IMR-90 (cell line): ENCODE measurements around the gene NEK4. TPM values are rescaled to one million over a fixed set of nuclear protein-coding genes. Genes with fewer than 3 reads are reported as not detected.

Source experiments
- ATAC-seq: fragments of 200-7000 bp; cut with Tn5 transposase; 2 replicates; pipeline ENCODE4 v1.9.1; 2020; ENCODE audit warnings: low read depth, mild to moderate bottlenecking, moderate library complexity
- BruUV-seq: library from RNA; stranded (reverse); fragments of 400-500 nt; replicated peaks from 2 replicates; lab custom pipeline; 2021; lab: Mats Ljungman, UMichigan
- CTCF ChIA-PET: fragments of 300-600 bp; formaldehyde crosslinking; extraction: SDS; loops from one replicate; lab custom pipeline; 2021; ENCODE audit warnings: antibody characterized with exemption; lab: Yijun Ruan, JAX
- POLR2A ChIA-PET: fragments of 300-600 bp; sonication (Branson Sonifier 250); formaldehyde crosslinking; loops from one replicate; lab custom pipeline; 2022; ENCODE audit warnings: antibody characterized with exemption; ENCODE audit not compliant: unreplicated experiment; lab: Charles Lee
- DNase-seq: peaks from one replicate; pipeline ENCODE4 v3.0.0; 2013
- H2AFZ ChIP-seq: replicated peaks from 2 replicates; pipeline ENCODE3; 2013; ENCODE audit warnings: low read length, mild to moderate bottlenecking; ENCODE audit not compliant: poor library complexity
- H2AK5ac ChIP-seq: 2 replicates; pipeline ENCODE4 v1.6.1; 2013; ENCODE audit warnings: low read depth, low read length, inconsistent platforms
- H2AK9ac ChIP-seq: replicated peaks from 2 replicates; pipeline ENCODE3; 2013; ENCODE audit warnings: mild to moderate bottlenecking, low read depth, low read length, moderate library complexity; ENCODE audit not compliant: poor library complexity
- H2BK120ac ChIP-seq: 2 replicates; pipeline ENCODE4 v1.6.1; 2013; ENCODE audit warnings: low read depth, low read length, inconsistent platforms
- H2BK15ac ChIP-seq: 3 replicates; pipeline ENCODE4 v1.6.1; 2013; ENCODE audit warnings: low read depth, low read length, inconsistent platforms
- H2BK20ac ChIP-seq: 2 replicates; pipeline ENCODE4 v1.6.1; 2013; ENCODE audit warnings: low read depth, mild to moderate bottlenecking, inconsistent platforms, low read length, moderate library complexity
- H2BK5ac ChIP-seq: 2 replicates; pipeline ENCODE4 v1.6.1; 2013; ENCODE audit warnings: mild to moderate bottlenecking, low read depth, low read length, inconsistent platforms; ENCODE audit not compliant: poor library complexity, severe bottlenecking
- H3K14ac ChIP-seq: replicated peaks from 2 replicates; pipeline ENCODE4 v1.6.1; 2013; ENCODE audit warnings: low read depth, low read length, inconsistent platforms
- H3K18ac ChIP-seq: 2 replicates; pipeline ENCODE4 v1.6.1; 2013; ENCODE audit warnings: low read depth, low read length, control low read depth
- H3K23ac ChIP-seq: 2 replicates; pipeline ENCODE4 v1.6.1; 2013; ENCODE audit warnings: low read depth, low read length, inconsistent platforms
- H3K27ac ChIP-seq: 2 replicates; pipeline ENCODE4 v1.5.1; 2013; ENCODE audit warnings: mild to moderate bottlenecking, control low read depth, low read length; ENCODE audit not compliant: insufficient read depth
- H3K27me3 ChIP-seq: 2 replicates; pipeline ENCODE4 v1.6.1; 2013; ENCODE audit warnings: low read length; ENCODE audit not compliant: control insufficient read depth, insufficient read depth
- H3K36me3 ChIP-seq: 2 replicates; pipeline ENCODE4 v1.6.1; 2013; ENCODE audit warnings: low read length, mixed read lengths; ENCODE audit not compliant: control insufficient read depth, insufficient read depth
- H3K4ac ChIP-seq: 2 replicates; pipeline ENCODE4 v1.6.1; 2013; ENCODE audit warnings: low read depth, low read length, inconsistent platforms
- H3K4me1 ChIP-seq: 2 replicates; pipeline ENCODE4 v1.6.1; 2013; ENCODE audit warnings: low read length, mixed read lengths; ENCODE audit not compliant: control insufficient read depth, insufficient read depth
- H3K4me2 ChIP-seq: 2 replicates; pipeline ENCODE4 v1.6.1; 2013; ENCODE audit warnings: low read depth, mild to moderate bottlenecking, control low read depth, low read length, moderate library complexity
- H3K4me3 ChIP-seq: 2 replicates; pipeline ENCODE4 v1.5.1; 2013; ENCODE audit warnings: low read depth, mild to moderate bottlenecking, control low read depth, low read length, moderate library complexity; ENCODE audit not compliant: insufficient read depth
- H3K56ac ChIP-seq: 2 replicates; pipeline ENCODE4 v1.6.1; 2013; ENCODE audit warnings: low read length, inconsistent platforms; ENCODE audit not compliant: insufficient read depth; ENCODE audit errors: extremely low read depth
- H3K79me1 ChIP-seq, 2 experiments: 2 replicates each; pipeline ENCODE4 v1.6.1; 2013; ENCODE audit warnings: low read length in 2 of 2, inconsistent platforms in 1 of 2, low read depth in 1 of 2
- H3K9ac ChIP-seq: 2 replicates; pipeline ENCODE4 v1.6.1; 2013; ENCODE audit warnings: low read depth, low read length, control low read depth
- H3K9me1 ChIP-seq: 2 replicates; pipeline ENCODE4 v1.6.1; 2013; ENCODE audit warnings: low read length, inconsistent platforms; ENCODE audit not compliant: insufficient read depth
- H3K9me3 ChIP-seq: 2 replicates; pipeline ENCODE4 v1.6.1; 2013; ENCODE audit warnings: low read length; ENCODE audit not compliant: control insufficient read depth, insufficient read depth
- H4K20me1 ChIP-seq: 2 replicates; pipeline ENCODE4 v1.6.1; 2013; ENCODE audit warnings: low read length, inconsistent platforms; ENCODE audit not compliant: insufficient read depth
- H4K5ac ChIP-seq: 2 replicates; pipeline ENCODE4 v1.6.1; 2013; ENCODE audit warnings: mild to moderate bottlenecking, low read depth, low read length, control low read depth
- H4K8ac ChIP-seq, 2 experiments: 2 replicates each; pipeline ENCODE4 v1.6.1; 2013; ENCODE audit warnings: low read depth in 2 of 2, low read length in 2 of 2, control low read depth in 1 of 2, inconsistent platforms in 1 of 2
- H4K91ac ChIP-seq: 2 replicates; pipeline ENCODE4 v1.6.1; 2013; ENCODE audit warnings: low read depth, low read length, inconsistent platforms; ENCODE audit not compliant: insufficient read depth
- MAFK ChIP-seq: IDR thresholded peaks from 2 replicates; pipeline ENCODE4 v1.6.1; 2012; ENCODE audit warnings: low read depth, low read length, improper control_type of control experiment
- POLR2A ChIP-seq: IDR thresholded peaks from 2 replicates; pipeline ENCODE4 v1.6.1; 2012; ENCODE audit warnings: mild to moderate bottlenecking, low read depth, low read length
- WGBS, 2 experiments: methylation state at CpG; one replicate each; pipeline versions ENCODE4 v1.1.5 to v1.1.7; 2013; ENCODE audit warnings: missing lambda C conversion rate in 2 of 2; ENCODE audit not compliant: insufficient read length in 1 of 2; ENCODE audit errors: extremely low coverage in 2 of 2; 5-methylcytosine and 5-hydroxymethylcytosine counted together
- dilution Hi-C: fragments of 300-500 bp; cut with HindIII; formaldehyde crosslinking; loops from one replicate; pipeline ENCODE4 v1.14.3; 2018; ENCODE audit warnings: low sequenced_read_pairs; ENCODE audit not compliant: unreplicated experiment
- in situ Hi-C: fragments of 300-500 bp; cut with MboI; formaldehyde crosslinking; loops from 3 replicates; pipeline ENCODE4 v1.14.3; 2019; ENCODE audit warnings: low sequenced_read_pairs, inconsistent platforms, mixed read lengths
- intact Hi-C: fragments of 100-400 bp; cut with micrococcal nuclease; formaldehyde crosslinking; loops from 2 replicates; pipeline ENCODE4 v1.10.0; 2022
- polyA plus RNA-seq, 3 experiments: library from polyadenylated mRNA; depleted of rRNA; stranded (reverse); fragments of >200 nt; gene quantifications; 2 replicates each; pipeline ENCODE4 v1.2.3, GENCODE V29; 2012; ENCODE audit warnings: low replicate concordance in 1 of 3
- total RNA-seq: library from RNA; depleted of rRNA; stranded (reverse); fragments of >200 nt; gene quantifications from 2 replicates; pipeline ENCODE4 v1.2.3, GENCODE V29; 2012

Gene NEK4
- total and polyA plus RNA-seq, 2 of the 4 experiments (the other 2 are of a cell fraction), result 10.3 to 24.7 TPM

DNA sequence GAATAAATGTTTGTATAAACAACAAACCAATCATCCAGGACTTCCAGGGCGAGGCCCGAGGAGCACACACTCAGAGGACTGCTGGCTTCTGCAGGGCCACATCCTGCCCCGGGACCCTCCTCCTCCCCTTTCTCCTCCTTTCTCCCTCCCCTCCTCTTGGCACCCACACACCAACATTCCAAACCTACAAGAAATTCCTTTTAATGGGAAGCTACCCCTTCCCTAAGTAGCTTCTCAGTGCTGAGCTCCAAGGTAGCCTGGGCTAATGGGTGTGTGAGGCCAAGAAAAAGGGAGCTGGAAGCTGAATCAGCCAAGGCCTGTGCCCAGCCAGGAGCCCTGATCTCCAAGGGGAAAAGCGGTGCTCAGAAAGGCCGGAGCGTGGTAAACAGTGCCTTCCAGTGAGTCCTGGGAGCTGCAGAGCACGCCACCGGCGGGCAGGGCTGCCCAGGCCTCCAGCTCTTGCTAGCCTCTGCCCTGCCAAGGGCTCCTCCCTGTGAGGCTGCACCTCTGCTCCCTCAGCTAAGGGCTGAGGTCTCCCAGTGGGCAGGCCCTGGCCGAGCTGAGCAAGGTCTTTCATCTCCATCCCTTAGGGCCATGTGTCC is 27.7 kb upstream of the NEK4 start:
- no peak overlapping the region; the same call in 1 of the 2 replicates for H3K23ac ChIP-seq
- H3K36me3 ChIP-seq, result no peaks in the 10 kb centered on the region
- H3K4me1 ChIP-seq, result peaks cover 5% of the 10 kb centered on the region; the same call in 1 of the 2 replicates
- H2BK120ac ChIP-seq, result no peak overlapping the region
- H3K27ac ChIP-seq, result no peak overlapping the region
- peak overlapping the region; percentile 58 for H2AK9ac ChIP-seq
- no peak overlapping the region for H4K5ac ChIP-seq
- H3K9me3 ChIP-seq, result no peaks in the 10 kb centered on the region
- no TSS peak for BruUV-seq
- ChIA-PET POLR2A (no interaction called here), CTCF (interaction anchor here (0.6 kb wide), 1 partner anchor 26 kb away, joined by 3 read pairs; no protein-coding TSS in a partner anchor)
- H4K8ac ChIP-seq, result no peak overlapping the region
- peak overlapping the region; percentile 60 for H2AFZ ChIP-seq
- intact Hi-C loops, result no loop called here
- dilution Hi-C loops, result no loop called here
- WGBS, 2 experiments, result 100% methylated on average over 1 of the region's 10 CpGs; no CpG with 5 or more reads in 1 of the 2 experiments
- TF ChIP-seq MAFK (no peak), POLR2A (no peak)
- no peak overlapping the region for H3K4ac ChIP-seq
- H2AK5ac ChIP-seq, result no peak overlapping the region
- in situ Hi-C loops, result no loop called here
- H2BK20ac ChIP-seq, result no peak overlapping the region
- H3K14ac ChIP-seq, result no peak overlapping the region
- no peak overlapping the region for H3K56ac ChIP-seq
- H3K18ac ChIP-seq, result no peak overlapping the region
- no peaks in the 10 kb centered on the region for H3K79me1 ChIP-seq
- H4K91ac ChIP-seq, result no peak overlapping the region
- ATAC-seq, result peak; percentile 7
- no peak overlapping the region for H2BK5ac ChIP-seq
- no peaks in the 10 kb centered on the region for H3K27me3 ChIP-seq
- H4K20me1 ChIP-seq, result no peaks in the 10 kb centered on the region
- H3K9ac ChIP-seq, result no peak overlapping the region
- no peak overlapping the region for H3K4me2 ChIP-seq
- no peak overlapping the region for H2BK15ac ChIP-seq
- no peaks in the 10 kb centered on the region for H3K9me1 ChIP-seq
- no peak overlapping the region for H3K4me3 ChIP-seq
- DNase-seq, result no peak
